K562 (cell line): ENCODE data around the gene ZIC2. TPM values are rescaled to one million over a fixed set of nuclear protein-coding genes. Genes with fewer than 3 reads are reported as not detected.

Experiments used
- ATAC-seq: fragments of 200-7000 bp; cut with Tn5 transposase; 3 replicates; pipeline ENCODE4 v1.9.1; 2020; ENCODE audit warnings: moderate library complexity
- BruUV-seq: library from RNA; stranded (reverse); fragments of 400-500 nt; replicated peaks from 2 replicates; lab custom pipeline; 2021; lab: Mats Ljungman, UMichigan
- CTCF ChIA-PET: fragments of 300-600 bp; formaldehyde crosslinking; extraction: SDS; loops from one replicate; lab custom pipeline; 2021; ENCODE audit warnings: low intra/inter-chr PET ratio; lab: Yijun Ruan, JAX
- POLR2A ChIA-PET: fragments of 300-600, 350-650 bp; sonication (Branson Sonifier 250); formaldehyde crosslinking; extraction: SDS; loops from one replicate; lab custom pipeline; 2021; ENCODE audit warnings: antibody characterized with exemption, inconsistent platforms; lab: Yijun Ruan, JAX
- DNase-seq, 4 experiments: peaks; one replicate each; pipeline versions ENCODE4 v3.0.0 to v3.0.0-alpha.2; 2011 to 2018; ENCODE audit warnings: low spot score in 3 of 4, mixed read lengths in 3 of 4; ENCODE audit errors: extremely low read depth in 1 of 4
- FAIRE-seq: peaks from 2 replicates; lab custom pipeline; 2011; peaks lifted over from hg19 to GRCh38; lab: Jason Lieb, UNC
- H2AFZ ChIP-seq: 2 replicates; pipeline ENCODE4 v1.6.0; 2011; ENCODE audit warnings: low read depth, low read length, control low read depth, inconsistent platforms
- H3K27ac ChIP-seq: fragments of 200-600 bp; 3 replicates; pipeline ENCODE4 v1.8.0; 2011; ENCODE audit warnings: low read depth, mild to moderate bottlenecking, control low read depth, inconsistent platforms, low read length, moderate library complexity, mixed read lengths; ENCODE audit errors: extremely low read depth
- H3K27me3 ChIP-seq, 2 experiments: fragments of 300-600 bp in 1 of 2; 2 replicates in 1 of 2; 3 replicates in 1 of 2; pipeline versions ENCODE4 v1.6.0 to v1.8.0; 2011; ENCODE audit warnings: inconsistent platforms in 2 of 2, low read length in 2 of 2, mild to moderate bottlenecking in 1 of 2, mixed read lengths in 1 of 2, moderate library complexity in 1 of 2; ENCODE audit not compliant: control insufficient read depth in 2 of 2, insufficient read depth in 2 of 2
- H3K36me3 ChIP-seq: fragments of 300-600 bp; 3 replicates; pipeline ENCODE4 v1.8.0; 2011; ENCODE audit warnings: mild to moderate bottlenecking, low read length, inconsistent platforms; ENCODE audit not compliant: control insufficient read depth, insufficient read depth
- H3K4me1 ChIP-seq, 2 experiments: fragments of 200-600 bp in 1 of 2; replicated peaks in 1 of 2; 2 replicates in 1 of 2; 3 replicates in 1 of 2; pipeline versions ENCODE4 v1.5.1 to v1.8.0; 2011; ENCODE audit warnings: inconsistent platforms in 2 of 2, low read length in 2 of 2, mild to moderate bottlenecking in 1 of 2, mixed read lengths in 1 of 2, moderate library complexity in 1 of 2; ENCODE audit not compliant: control insufficient read depth in 2 of 2, insufficient read depth in 2 of 2
- H3K4me2 ChIP-seq: 2 replicates; pipeline ENCODE4 v1.6.1; 2011; ENCODE audit warnings: low read length, control low read depth, inconsistent platforms, mixed read lengths; ENCODE audit not compliant: insufficient read depth
- H3K4me3 ChIP-seq: fragments of 200-600 bp; sonication (generic), shearing (Covaris generic); 2 replicates; pipeline ENCODE4 v1.5.1; 2016; ENCODE audit warnings: control low read depth, inconsistent platforms
- H3K79me2 ChIP-seq: fragments of 200-600 bp; 3 replicates; pipeline ENCODE4 v1.8.0; 2011; ENCODE audit warnings: low read length, inconsistent platforms; ENCODE audit not compliant: control insufficient read depth, insufficient read depth
- H3K9ac ChIP-seq, 2 experiments: 2 replicates each; pipeline versions ENCODE4 v1.6.0 to v1.6.1; 2011; ENCODE audit warnings: low read depth in 2 of 2, low read length in 2 of 2, control low read depth in 1 of 2, inconsistent platforms in 1 of 2, mild to moderate bottlenecking in 1 of 2, mixed read lengths in 1 of 2; ENCODE audit not compliant: insufficient read depth in 1 of 2
- H3K9me1 ChIP-seq: one replicate; pipeline ENCODE4 v1.6.0; 2011; ENCODE audit warnings: inconsistent platforms, mild to moderate bottlenecking, low read length, moderate library complexity; ENCODE audit not compliant: control insufficient read depth, insufficient read depth
- H3K9me3 ChIP-seq: replicated peaks from 2 replicates; pipeline ENCODE4 v1.5.1; 2011; ENCODE audit warnings: low read depth, low read length, inconsistent platforms; ENCODE audit not compliant: control insufficient read depth, insufficient read depth
- H4K20me1 ChIP-seq: replicated peaks from 2 replicates; pipeline ENCODE4 v1.6.1; 2011; ENCODE audit warnings: low read length, inconsistent platforms, mixed read lengths; ENCODE audit not compliant: control insufficient read depth, insufficient read depth
- CBX3 ChIP-seq, 2 experiments: IDR thresholded peaks; 1 replicate in 1 of 2; 2 replicates in 1 of 2; pipeline ENCODE4 v1.6.1; 2012; ENCODE audit warnings: inconsistent platforms in 2 of 2, low read length in 2 of 2, borderline replicate concordance in 1 of 2, control low read depth in 1 of 2
- FOXK2 ChIP-seq, 2 experiments: fragments of 450-650 bp; IDR thresholded peaks in 1 of 2; conservative IDR thresholded peaks in 1 of 2; 2 replicates each; pipeline ENCODE4 v1.6.1; 2016; ENCODE audit warnings: low read depth in 2 of 2, mild to moderate bottlenecking in 1 of 2
- HDAC3 ChIP-seq: fragments of 450-650 bp; IDR thresholded peaks from 2 replicates; pipeline ENCODE4 v1.6.1; 2018; ENCODE audit warnings: borderline replicate concordance, mild to moderate bottlenecking, moderate library complexity; ENCODE audit not compliant: partially characterized antibody
- L3MBTL2 ChIP-seq: fragments of 450-650 bp; IDR thresholded peaks from 2 replicates; pipeline ENCODE4 v1.6.1; 2016; ENCODE audit warnings: mild to moderate bottlenecking, moderate library complexity
- POLR2B ChIP-seq: fragments of 450-650 bp; IDR thresholded peaks from 2 replicates; pipeline ENCODE4 v1.6.1; 2018; ENCODE audit warnings: low read depth; ENCODE audit not compliant: partially characterized antibody
- RAD21 ChIP-seq, 2 experiments: fragments of 250-450 bp in 1 of 2; fragments of 450-650 bp in 1 of 2; sonication (Bioruptor Pico) in 1 of 2; formaldehyde crosslinking in 1 of 2; IDR thresholded peaks in 1 of 2; conservative IDR thresholded peaks in 1 of 2; 2 replicates each; pipeline versions ENCODE4 v1.4.0 to v1.8.0; 2020 to 2022; ENCODE audit warnings: mild to moderate bottlenecking in 2 of 2, moderate library complexity in 1 of 2
- SIN3A ChIP-seq, 2 experiments: fragments of 150-350 bp in 1 of 2; IDR thresholded peaks; 2 replicates each; pipeline ENCODE4 v1.6.1; 2011 to 2016; ENCODE audit warnings: borderline replicate concordance in 2 of 2, low read depth in 2 of 2, low read length in 2 of 2, mild to moderate bottlenecking in 2 of 2, moderate library complexity in 2 of 2; ENCODE audit not compliant: control insufficient read depth in 1 of 2
- YBX1 ChIP-seq: fragments of 450-650 bp; IDR thresholded peaks from 2 replicates; pipeline ENCODE4 v1.7.1; 2016; ENCODE audit warnings: mild to moderate bottlenecking
- ZBTB33 ChIP-seq: sonication (generic); formaldehyde crosslinking; IDR thresholded peaks from 2 replicates; pipeline ENCODE4 v1.8.1; 2023; ENCODE audit warnings: mild to moderate bottlenecking, missing genetic modification reagents
- ZBTB7A ChIP-seq: IDR thresholded peaks from 2 replicates; pipeline ENCODE4 v1.6.1; 2011; ENCODE audit warnings: low read depth, mild to moderate bottlenecking, low read length, moderate library complexity, borderline replicate concordance; ENCODE audit not compliant: control insufficient read depth
- ZNF395 ChIP-seq: fragments of 200-800 bp; sonication (Bioruptor generic); IDR thresholded peaks from 2 replicates; pipeline ENCODE4 v1.6.1; 2017; ENCODE audit warnings: missing genetic modification characterization, missing compliant biosample characterization
- ZNF589 ChIP-seq: fragments of 200-800 bp; sonication (Bioruptor generic); IDR thresholded peaks from 2 replicates; pipeline ENCODE4 v1.6.1; 2016; ENCODE audit warnings: low read depth, missing genetic modification characterization, missing compliant biosample characterization
- ZSCAN29 ChIP-seq: fragments of 450-650 bp; IDR thresholded peaks from 2 replicates; pipeline ENCODE4 v1.6.1; 2017
- WGBS: fragments of 100-300 bp; shearing (Covaris generic); methylation state at CpG from one replicate; pipeline ENCODE4 v1.1.6; 2016; ENCODE audit warnings: low coverage, mixed read lengths; ENCODE audit not compliant: insufficient coverage; ENCODE audit errors: missing lambda C conversion rate; 5-methylcytosine and 5-hydroxymethylcytosine counted together
- in situ Hi-C: fragments of 300-500 bp; cut with MboI; formaldehyde crosslinking; loops from 4 replicates; pipeline ENCODE4 v1.15.0; 2018; ENCODE audit warnings: inconsistent platforms, mixed read lengths
- intact Hi-C: fragments of 100-400 bp; cut with micrococcal nuclease; formaldehyde crosslinking; loops from 2 replicates; pipeline ENCODE4 v1.14.2; 2022
- polyA plus RNA-seq, 8 experiments: library from polyadenylated mRNA; depleted of rRNA in 4 of 8; stranded (reverse) in 5 of 8; unstranded in 3 of 8; fragments of >200 nt; fragmentation: Nextera tagmentation in 2 of 8; fragmentation: Illumina TruSeq in 1 of 8; extraction: Ambion mirVana in 2 of 8; extraction: Trizol in 1 of 8; gene quantifications; 2 replicates each; pipeline versions ENCODE4 v1.2.1 to v1.2.3, GENCODE V29; 2011 to 2014; ENCODE audit warnings: inconsistent platforms in 1 of 8, missing spikeins in 1 of 8
- total RNA-seq, 7 experiments: library from RNA; depleted of rRNA in 6 of 7; stranded (reverse); fragments of >200 nt in 6 of 7; fragmentation: Illumina TruSeq in 2 of 7; extraction: Trizol in 2 of 7; gene quantifications; 2 replicates each; pipeline versions ENCODE4 v1.2.1 to v1.2.3, GENCODE V29; 2011 to 2021; ENCODE audit warnings: low replicate concordance in 1 of 7

The ZIC2 gene
- total and polyA plus RNA-seq, 9 of the 15 experiments (the other 6 are each of a cell fraction or from before 2014, with no cell fraction given) = 1.8 to 18.0 (median 4.5) TPM

GRCh38 chr13:99971576-99972189 is 9.9 kb upstream of the ZIC2 start, which contains the start of gene ZIC5:
Gene ZIC5 (minus strand): TSS chr13:99971767. CDS start chr13:99971603, 164 bp downstream.
- H3K4me3 ChIP-seq = peak within 1 kb of the TSS; percentile 56
- H2AFZ ChIP-seq = peak within 1 kb of the TSS; percentile 79
- H4K20me1 ChIP-seq = no peaks in the 10 kb centered on the region
- peaks cover 6% of the 10 kb centered on the region; the same call in 1 of the 3 replicates for H3K36me3 ChIP-seq
- ChIA-PET POLR2A (interaction anchor here (2.7 kb wide), 1 partner anchor 9 kb away, joined by 14 read pairs; the partner anchor contains the start of gene ZIC2), CTCF (no interaction called here)
- no peaks in the 10 kb centered on the region for H3K27me3 ChIP-seq
- 79% methylated on average over 9 of the region's 41 CpGs for WGBS
- in situ Hi-C loops (no loop called here), intact Hi-C loops (no loop called here)
- H3K9me3 ChIP-seq = no peaks in the 10 kb centered on the region
- H3K79me2 ChIP-seq = peaks cover 14% of the 10 kb centered on the region; the same call in 2 of the 3 replicates
- ATAC-seq = no peak
- FAIRE-seq = no peak
- H3K9me1 ChIP-seq = no peaks in the 10 kb centered on the region
- H3K4me1 ChIP-seq = peaks cover 0 to 45% of the 10 kb centered on the region in 2 experiments; a peak in 3 of 5 replicates
- peak within 1 kb of the TSS; percentile 46 to 90 for H3K9ac ChIP-seq
- BruUV-seq = TSS peak; percentile 68
- DNase-seq = no peak
- H3K27ac ChIP-seq = peak within 1 kb of the TSS; percentile 73; the same call in 2 of the 3 replicates
- peak within 1 kb of the TSS; percentile 65 for H3K4me2 ChIP-seq
- TF ChIP-seq ZBTB7A (0 out of 2 replicates have a peak, but pooled peaks have one; percentile 48), ZNF395 (no peak), ZNF589 (CRISPR knock-in tag) (no peak), CBX3 (IDR thresholded peaks at IDR 0.05; ENCODE audit: borderline replicate concordance in 1 of 2, low read length in 2 of 2) (no peak), SIN3A (IDR thresholded peaks at IDR 0.05; ENCODE audit: borderline replicate concordance in 2 of 2, control insufficient read depth in 1 of 2, low read depth in 2 of 2, low read length in 2 of 2) (no peak), POLR2B (no peak), L3MBTL2 (0 out of 2 replicates have a peak, but pooled peaks have one; percentile 2), YBX1 (no peak), HDAC3 (no peak), ZSCAN29 (no peak), FOXK2 (conservative IDR thresholded peaks at IDR 0.05 in 1 of 2, IDR thresholded peaks at IDR 0.05 in 1 of 2; ENCODE audit: low read depth in 2 of 2) (no peak), RAD21 (CRISPR knock-in tag; conservative IDR thresholded peaks at IDR 0.05 in 1 of 2, IDR thresholded peaks at IDR 0.05 in 1 of 2) (no peak), ZBTB33 (peak; percentile 92)
